Osteocyte (in vitro differentiated cells): ENCODE results near the gene GLRX5. TPM values are rescaled to one million over a fixed set of nuclear protein-coding genes. Genes with fewer than 3 reads are reported as not detected.

Source experiments
- DNase-seq: peaks from one replicate; pipeline ENCODE4 v3.0.0; 2021; ENCODE audit warnings: mixed read lengths; ENCODE audit not compliant: unreplicated experiment; ENCODE audit errors: extremely low spot score
- H3K27ac Mint-ChIP-seq: one replicate; pipeline ENCODE4 v1.8.0; 2021; ENCODE audit warnings: mild to moderate bottlenecking, mixed read lengths; ENCODE audit not compliant: unreplicated experiment
- H3K27me3 Mint-ChIP-seq: one replicate; pipeline ENCODE4 v1.8.0; 2021; ENCODE audit warnings: mixed read lengths; ENCODE audit not compliant: unreplicated experiment
- H3K36me3 Mint-ChIP-seq: one replicate; pipeline ENCODE4 v1.8.0; 2021; ENCODE audit warnings: mixed read lengths; ENCODE audit not compliant: unreplicated experiment
- H3K4me1 Mint-ChIP-seq: one replicate; pipeline ENCODE4 v1.8.0; 2021; ENCODE audit warnings: mixed read lengths; ENCODE audit not compliant: unreplicated experiment
- H3K4me3 Mint-ChIP-seq: one replicate; pipeline ENCODE4 v1.8.0; 2021; ENCODE audit warnings: mild to moderate bottlenecking, moderate library complexity, mixed read lengths; ENCODE audit not compliant: unreplicated experiment
- H3K9me3 Mint-ChIP-seq: one replicate; pipeline ENCODE4 v1.8.0; 2021; ENCODE audit warnings: mixed read lengths; ENCODE audit not compliant: unreplicated experiment
- total RNA-seq: library from RNA; stranded (reverse); gene quantifications from 2 replicates; pipeline ENCODE4 v1.2.1, GENCODE V29; 2021
- TF ChIP-seq, protein P1 (sequence below): fragments of 200-600 bp; sonication (generic); IDR thresholded peaks from 2 replicates; pipeline ENCODE4 v1.5.0; 2021; ENCODE audit warnings: antibody characterized with exemption, mild to moderate bottlenecking, moderate library complexity

Gene GLRX5
- total RNA-seq, 1 donor from 2014 or later, result 55.1 TPM

DNA sequence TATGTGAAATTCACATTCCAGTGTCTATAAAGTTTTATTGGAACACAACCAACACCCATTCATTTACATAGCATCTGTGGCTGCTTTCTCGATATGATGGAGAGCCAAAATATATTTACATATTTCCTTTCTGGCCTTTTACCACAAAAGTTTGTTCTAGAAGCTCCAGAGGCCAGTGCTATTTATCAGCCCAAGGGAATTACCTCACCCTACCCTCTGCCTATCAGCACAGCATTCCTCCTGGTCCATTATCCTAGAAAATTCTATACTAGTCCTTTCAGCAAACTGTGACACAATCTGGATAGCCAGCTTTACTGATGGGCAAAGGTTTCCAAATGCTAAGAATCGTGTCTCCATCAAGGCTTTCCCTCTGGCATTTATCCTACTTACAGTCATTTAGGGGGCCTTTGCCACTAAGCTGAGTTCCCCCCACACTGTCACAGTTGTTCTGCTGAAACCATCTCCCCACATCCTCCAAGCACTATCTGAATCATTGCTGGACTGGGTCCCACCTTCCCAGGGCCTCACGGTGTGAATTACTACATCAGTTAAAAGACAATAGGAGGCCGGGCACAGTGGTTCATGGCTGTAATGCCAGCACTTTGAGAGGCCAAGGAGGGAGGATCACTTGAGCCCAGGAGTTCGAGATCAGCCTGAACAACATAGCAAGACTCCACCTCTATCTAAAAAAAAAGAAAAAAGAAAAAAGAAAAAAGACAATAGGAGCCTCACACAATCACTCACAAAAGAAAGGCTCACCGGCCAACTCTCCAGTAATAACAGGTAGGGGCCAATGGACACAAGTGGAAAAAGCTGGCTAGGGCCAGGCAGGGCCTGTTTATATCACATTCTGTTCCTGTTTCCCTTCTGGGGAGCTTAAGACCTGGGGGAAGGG lies 30.5 kb upstream of the GLRX5 start:
- Mint-ChIP-seq H3K27me3 (no peaks in the 10 kb centered on the region), H3K27ac (peak overlapping the region; percentile 47), H3K4me1 (peaks cover 59% of the 10 kb centered on the region), H3K9me3 (no peaks in the 10 kb centered on the region), H3K4me3 (no peak overlapping the region), H3K36me3 (peaks cover 44% of the 10 kb centered on the region)
- no peak for DNase-seq
- TF ChIP-seq, protein P1, sequence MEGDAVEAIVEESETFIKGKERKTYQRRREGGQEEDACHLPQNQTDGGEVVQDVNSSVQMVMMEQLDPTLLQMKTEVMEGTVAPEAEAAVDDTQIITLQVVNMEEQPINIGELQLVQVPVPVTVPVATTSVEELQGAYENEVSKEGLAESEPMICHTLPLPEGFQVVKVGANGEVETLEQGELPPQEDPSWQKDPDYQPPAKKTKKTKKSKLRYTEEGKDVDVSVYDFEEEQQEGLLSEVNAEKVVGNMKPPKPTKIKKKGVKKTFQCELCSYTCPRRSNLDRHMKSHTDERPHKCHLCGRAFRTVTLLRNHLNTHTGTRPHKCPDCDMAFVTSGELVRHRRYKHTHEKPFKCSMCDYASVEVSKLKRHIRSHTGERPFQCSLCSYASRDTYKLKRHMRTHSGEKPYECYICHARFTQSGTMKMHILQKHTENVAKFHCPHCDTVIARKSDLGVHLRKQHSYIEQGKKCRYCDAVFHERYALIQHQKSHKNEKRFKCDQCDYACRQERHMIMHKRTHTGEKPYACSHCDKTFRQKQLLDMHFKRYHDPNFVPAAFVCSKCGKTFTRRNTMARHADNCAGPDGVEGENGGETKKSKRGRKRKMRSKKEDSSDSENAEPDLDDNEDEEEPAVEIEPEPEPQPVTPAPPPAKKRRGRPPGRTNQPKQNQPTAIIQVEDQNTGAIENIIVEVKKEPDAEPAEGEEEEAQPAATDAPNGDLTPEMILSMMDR, result no peak

DNA sequence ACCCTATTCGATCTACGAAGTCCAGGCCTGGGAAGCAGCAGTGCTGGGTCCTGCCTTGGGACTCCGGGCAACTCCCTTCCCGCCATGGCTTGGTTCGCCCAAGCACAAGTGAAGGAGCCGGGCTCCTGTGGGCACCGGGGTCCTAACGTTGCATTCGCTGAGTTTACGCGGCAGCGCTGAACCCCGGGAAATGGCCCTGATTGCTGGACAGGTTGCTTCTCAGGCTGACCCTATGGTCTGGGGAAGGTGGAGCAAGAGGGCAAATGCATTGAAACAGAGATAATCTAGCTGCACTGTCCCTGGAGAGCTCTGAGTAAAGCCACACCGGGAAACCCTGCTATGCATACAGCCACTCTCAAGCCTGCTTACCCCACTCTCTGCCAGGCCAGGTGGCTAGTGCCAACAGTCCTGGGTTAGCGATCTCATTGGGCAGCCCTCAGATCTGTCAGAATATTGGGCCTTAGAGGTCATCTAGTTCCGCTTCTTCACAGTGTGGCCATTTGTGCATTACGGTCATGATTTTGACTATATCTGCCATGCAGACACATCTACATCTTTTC lies 29.7 kb upstream of the GLRX5 start:
- peak overlapping the region; percentile 47 for H3K27ac Mint-ChIP-seq
- no peaks in the 10 kb centered on the region for H3K9me3 Mint-ChIP-seq
- no peak overlapping the region for H3K4me3 Mint-ChIP-seq
- DNase-seq, result no peak
- peaks cover 48% of the 10 kb centered on the region for H3K36me3 Mint-ChIP-seq
- TF ChIP-seq, protein P1, result no peak
- H3K4me1 Mint-ChIP-seq, result peaks cover 59% of the 10 kb centered on the region
- no peaks in the 10 kb centered on the region for H3K27me3 Mint-ChIP-seq

DNA sequence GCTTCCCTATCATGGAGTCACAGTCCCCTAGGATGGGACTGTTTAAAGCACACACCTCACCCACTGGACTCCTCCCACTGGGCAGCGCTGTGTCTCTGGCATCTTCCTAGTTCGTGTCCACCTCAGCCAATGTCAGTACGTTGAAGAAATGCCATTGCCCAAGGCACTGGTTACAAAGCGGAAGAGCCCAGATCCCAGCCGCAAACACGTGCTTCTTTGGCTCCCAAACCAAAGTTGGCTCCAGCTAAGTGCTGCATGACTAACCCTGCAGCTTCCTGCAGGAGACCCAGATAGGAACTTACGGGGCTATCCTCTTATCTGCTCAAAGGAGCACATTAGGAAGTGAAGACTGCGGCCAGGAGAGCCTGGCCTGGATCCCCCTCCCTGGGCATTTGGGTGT lies 27.7 kb upstream of the GLRX5 start:
- H3K9me3 Mint-ChIP-seq, result no peaks in the 10 kb centered on the region
- DNase-seq, result no peak
- peaks cover 47% of the 10 kb centered on the region for H3K36me3 Mint-ChIP-seq
- H3K27me3 Mint-ChIP-seq, result no peaks in the 10 kb centered on the region
- TF ChIP-seq, protein P1, result no peak
- peaks cover 53% of the 10 kb centered on the region for H3K4me1 Mint-ChIP-seq
- no peak overlapping the region for H3K4me3 Mint-ChIP-seq
- H3K27ac Mint-ChIP-seq, result no peak overlapping the region

DNA sequence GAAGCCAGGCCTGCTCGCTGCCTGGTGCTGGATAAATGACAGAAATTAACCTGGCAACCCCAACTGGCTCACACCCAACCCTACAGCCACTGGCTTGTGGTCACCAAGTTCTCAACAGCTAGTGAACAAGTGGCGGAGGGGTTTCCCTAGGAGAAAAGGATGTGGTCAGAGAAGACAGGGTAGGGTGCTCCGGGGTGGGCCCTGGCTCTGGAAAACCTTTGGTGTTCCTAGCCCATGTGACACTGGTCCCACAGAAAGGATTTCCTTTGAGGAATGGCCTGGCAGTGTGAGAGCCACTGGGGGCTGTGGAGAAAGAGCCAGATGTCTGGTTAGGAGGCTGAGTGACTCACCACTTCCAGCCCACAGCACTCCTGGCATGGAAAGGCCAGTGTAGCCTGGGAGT lies 27.1 kb upstream of the GLRX5 start:
- Mint-ChIP-seq H3K4me1 (peaks cover 49% of the 10 kb centered on the region), H3K4me3 (no peak overlapping the region), H3K9me3 (no peaks in the 10 kb centered on the region), H3K27me3 (no peaks in the 10 kb centered on the region), H3K27ac (peak overlapping the region; percentile 65), H3K36me3 (peaks cover 42% of the 10 kb centered on the region)
- no peak for DNase-seq
- TF ChIP-seq, protein P1, result no peak

DNA sequence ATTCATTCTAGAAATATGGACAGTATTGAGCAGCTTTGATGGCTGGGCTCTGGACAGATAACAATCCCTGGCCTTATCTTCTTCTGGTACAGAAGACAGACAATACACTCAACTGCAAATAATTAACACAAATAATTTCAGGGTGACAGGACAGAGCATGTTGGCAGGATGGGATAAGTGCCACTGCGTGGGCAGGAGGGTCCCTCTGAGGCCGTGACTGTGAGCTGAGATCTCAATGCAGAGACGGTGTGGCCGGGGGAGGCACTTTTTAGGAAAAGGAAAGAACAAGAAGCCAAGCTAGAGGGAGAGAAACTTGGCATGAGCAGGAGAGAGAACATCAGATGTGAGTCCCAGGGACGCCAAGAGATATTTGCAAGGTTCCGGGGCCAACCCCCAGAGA lies 26.5 kb upstream of the GLRX5 start:
- DNase-seq, result no peak
- no peaks in the 10 kb centered on the region for H3K27me3 Mint-ChIP-seq
- TF ChIP-seq, protein P1, result no peak
- H3K27ac Mint-ChIP-seq, result peak overlapping the region; percentile 27
- no peak overlapping the region for H3K4me3 Mint-ChIP-seq
- H3K4me1 Mint-ChIP-seq, result peaks cover 52% of the 10 kb centered on the region
- peaks cover 40% of the 10 kb centered on the region for H3K36me3 Mint-ChIP-seq
- H3K9me3 Mint-ChIP-seq, result no peaks in the 10 kb centered on the region
